GM12878 (cell line): ENCODE measurements around the gene TTLL7. TPM values are rescaled to one million over a fixed set of nuclear protein-coding genes. Genes with fewer than 3 reads are reported as not detected.

Experiments used
- ATAC-seq: fragments of 200-7000 bp; cut with Tn5 transposase; 3 replicates; pipeline ENCODE4 v1.9.1; 2020; ENCODE audit warnings: mild to moderate bottlenecking, moderate library complexity
- BruUV-seq: library from RNA; stranded (reverse); fragments of 400-500 nt; replicated peaks from 2 replicates; lab custom pipeline; 2021; lab: Mats Ljungman, UMichigan
- CTCF ChIA-PET: fragments of 300-600 bp; sonication (Branson Sonifier 250); formaldehyde crosslinking; extraction: SDS; loops from one replicate; lab custom pipeline; 2021; ENCODE audit warnings: inconsistent platforms; lab: Yijun Ruan, JAX
- POLR2A ChIA-PET: fragments of 350-600 bp; formaldehyde crosslinking; extraction: SDS; loops from one replicate; lab custom pipeline; 2021; ENCODE audit warnings: inconsistent platforms; lab: Charles Lee
- RAD21 ChIA-PET: fragments of 300-600 bp; sonication (Branson Sonifier 250); formaldehyde crosslinking; loops from one replicate; lab custom pipeline; 2023; ENCODE audit warnings: antibody characterized with exemption; ENCODE audit not compliant: unreplicated experiment; lab: Charles Lee
- SMC1A ChIA-PET: fragments of 300-600 bp; sonication (Branson Sonifier 250); formaldehyde crosslinking; loops from one replicate; lab custom pipeline; 2023; ENCODE audit not compliant: unreplicated experiment, uncharacterized antibody; lab: Charles Lee
- DNase-seq: peaks from one replicate; pipeline ENCODE4 v3.0.0-alpha.2; 2011; ENCODE audit warnings: low read depth, low spot score
- FAIRE-seq: peaks from 3 replicates; lab custom pipeline; 2011; peaks lifted over from hg19 to GRCh38; lab: Jason Lieb, UNC
- H2AFZ ChIP-seq: 2 replicates; pipeline ENCODE4 v1.6.0; 2011; ENCODE audit warnings: low read depth, low read length, control low read depth; ENCODE audit not compliant: control insufficient read depth
- H3K27ac ChIP-seq: 2 replicates; pipeline ENCODE4 v1.5.1; 2011; ENCODE audit warnings: control low read depth; ENCODE audit not compliant: control insufficient read depth, insufficient read depth
- H3K27me3 ChIP-seq, 2 experiments: replicated peaks in 1 of 2; 2 replicates each; pipeline versions ENCODE4 v1.6.0 to v1.6.1; 2011; ENCODE audit warnings: low read length in 1 of 2; ENCODE audit not compliant: control insufficient read depth in 2 of 2, insufficient read depth in 2 of 2
- H3K36me3 ChIP-seq, 2 experiments: 2 replicates each; pipeline ENCODE4 v1.5.1; 2011; ENCODE audit warnings: low read length in 1 of 2; ENCODE audit not compliant: control insufficient read depth in 2 of 2, insufficient read depth in 2 of 2
- H3K4me1 ChIP-seq: 2 replicates; pipeline ENCODE4 v1.6.1; 2011; ENCODE audit warnings: mild to moderate bottlenecking, low read length, moderate library complexity, mixed read lengths; ENCODE audit not compliant: control insufficient read depth, insufficient read depth
- H3K4me2 ChIP-seq: 2 replicates; pipeline ENCODE4 v1.6.0; 2011; ENCODE audit warnings: control low read depth; ENCODE audit not compliant: control insufficient read depth, insufficient read depth
- H3K4me3 ChIP-seq: fragments of 200-600 bp; sonication (generic); 2 replicates; pipeline ENCODE4 v1.5.1; 2016
- H3K79me2 ChIP-seq: 2 replicates; pipeline ENCODE4 v1.6.0; 2011; ENCODE audit warnings: low read length; ENCODE audit not compliant: control insufficient read depth, insufficient read depth
- H3K9ac ChIP-seq: 2 replicates; pipeline ENCODE4 v1.8.0; 2011; ENCODE audit warnings: low read length, control low read depth, mixed read lengths; ENCODE audit not compliant: control insufficient read depth, insufficient read depth
- H3K9me3 ChIP-seq: replicated peaks from 3 replicates; pipeline ENCODE4 v1.5.1; 2011; ENCODE audit warnings: mild to moderate bottlenecking, low read length; ENCODE audit not compliant: control insufficient read depth, insufficient read depth
- H4K20me1 ChIP-seq: 2 replicates; pipeline ENCODE4 v1.6.0; 2011; ENCODE audit not compliant: control insufficient read depth, insufficient read depth
- BCL11A ChIP-seq: IDR thresholded peaks from 2 replicates; pipeline ENCODE4 v1.6.1; 2011; ENCODE audit warnings: low read depth, low read length
- BRCA1 ChIP-seq: IDR thresholded peaks from 2 replicates; pipeline ENCODE4 v1.6.1; 2011; ENCODE audit warnings: low read depth, low read length, improper control_type of control experiment
- FOXK2 ChIP-seq: fragments of 450-650 bp; IDR thresholded peaks from 2 replicates; pipeline ENCODE4 v1.6.1; 2017; ENCODE audit warnings: mild to moderate bottlenecking, moderate library complexity
- KAT2A ChIP-seq: conservative IDR thresholded peaks from 2 replicates; pipeline ENCODE4 v1.6.1; 2011; ENCODE audit warnings: low read depth, low read length; ENCODE audit not compliant: control insufficient read depth
- MYB ChIP-seq: fragments of 150-350 bp; IDR thresholded peaks from 2 replicates; pipeline ENCODE4 v1.6.1; 2014; ENCODE audit warnings: mild to moderate bottlenecking, low read depth, low read length, borderline replicate concordance
- RAD21 ChIP-seq: IDR thresholded peaks from 2 replicates; pipeline ENCODE4 v1.6.1; 2011; ENCODE audit warnings: mild to moderate bottlenecking, low read depth, low read length, moderate library complexity; ENCODE audit not compliant: insufficient read depth
- WGBS: methylation state at CpG from one replicate; pipeline ENCODE4 v1.1.6; 2016; ENCODE audit warnings: low lambda C conversion rate; ENCODE audit not compliant: insufficient replicate concordance, insufficient coverage; ENCODE audit errors: missing lambda C conversion rate; 5-methylcytosine and 5-hydroxymethylcytosine counted together
- in situ Hi-C: fragments of 300-500 bp; cut with MboI; formaldehyde crosslinking; loops from 9 replicates; pipeline ENCODE4 v1.14.3; 2018; ENCODE audit warnings: mixed read lengths
- intact Hi-C: fragments of 100-400 bp; cut with micrococcal nuclease; formaldehyde crosslinking; loops from one replicate; pipeline ENCODE4 v1.14.2; 2022; ENCODE audit not compliant: unreplicated experiment
- polyA plus RNA-seq, 11 experiments: library from polyadenylated mRNA; depleted of rRNA in 4 of 11; unstranded in 6 of 11; stranded (reverse) in 5 of 11; fragments of >200 nt; fragmentation: Nextera tagmentation in 4 of 11; fragmentation: Illumina TruSeq in 1 of 11; extraction: Ambion mirVana in 4 of 11; extraction: Trizol in 1 of 11; gene quantifications; 1 replicate in 1 of 11; 2 replicates in 10 of 11; pipeline versions ENCODE4 v1.2.1 to v1.2.3, GENCODE V29; 2011 to 2016; ENCODE audit warnings: inconsistent platforms in 2 of 11, missing spikeins in 2 of 11, low read depth in 1 of 11
- total RNA-seq, 4 experiments: library from RNA; depleted of rRNA in 3 of 4; stranded (reverse); fragments of >200 nt in 3 of 4; fragmentation: Illumina TruSeq in 1 of 4; extraction: Trizol in 1 of 4; gene quantifications; 2 replicates each; pipeline versions ENCODE4 v1.2.1 to v1.2.3, GENCODE V29; 2013 to 2021
- TF ChIP-seq, protein P1 (sequence below): fragments of 450-650 bp; formaldehyde crosslinking; IDR thresholded peaks from 2 replicates; pipeline ENCODE4 v1.5.0; 2022; ENCODE audit warnings: mild to moderate bottlenecking, missing genetic modification characterization
- TF ChIP-seq, protein P2 (sequence below): fragments of 450-650 bp; IDR thresholded peaks from 2 replicates; pipeline ENCODE4 v1.6.1; 2017; ENCODE audit warnings: mild to moderate bottlenecking, moderate library complexity

Gene TTLL7
- total and polyA plus RNA-seq, 10 of the 15 experiments (the other 5 are each of a cell fraction or from before 2014, with no cell fraction given), result 0.03 to 1.4 (median 0.61) TPM

GRCh38 chr1:83918688-83919285, 80.1 kb downstream of the TTLL7 start:
- Histone ChIP-seq H3K27me3 (no peaks in the 10 kb centered on the region), H3K9me3 (no peaks in the 10 kb centered on the region), H3K79me2 (no peaks in the 10 kb centered on the region), H3K27ac (no peak overlapping the region), H3K4me2 (no peak overlapping the region), H2AFZ (no peak overlapping the region), H3K9ac (no peak overlapping the region), H4K20me1 (no peaks in the 10 kb centered on the region), H3K4me3 (no peak overlapping the region), H3K4me1 (no peaks in the 10 kb centered on the region), H3K36me3 (no peaks in the 10 kb centered on the region)
- no peak for FAIRE-seq
- ChIA-PET SMC1A (interaction anchor here (1.0 to 1.1 kb wide), 2 partner anchors 14 to 347 kb away, joined by 4 to 5 read pairs; no protein-coding TSS in a partner anchor), POLR2A (no interaction called here), RAD21 (no interaction called here), CTCF (interaction anchor here (0.6 to 1.4 kb wide), 4 partner anchors 10 to 360 kb away, joined by 3 to 7 read pairs (median 4); no protein-coding TSS in a partner anchor)
- TF ChIP-seq, protein P1, sequence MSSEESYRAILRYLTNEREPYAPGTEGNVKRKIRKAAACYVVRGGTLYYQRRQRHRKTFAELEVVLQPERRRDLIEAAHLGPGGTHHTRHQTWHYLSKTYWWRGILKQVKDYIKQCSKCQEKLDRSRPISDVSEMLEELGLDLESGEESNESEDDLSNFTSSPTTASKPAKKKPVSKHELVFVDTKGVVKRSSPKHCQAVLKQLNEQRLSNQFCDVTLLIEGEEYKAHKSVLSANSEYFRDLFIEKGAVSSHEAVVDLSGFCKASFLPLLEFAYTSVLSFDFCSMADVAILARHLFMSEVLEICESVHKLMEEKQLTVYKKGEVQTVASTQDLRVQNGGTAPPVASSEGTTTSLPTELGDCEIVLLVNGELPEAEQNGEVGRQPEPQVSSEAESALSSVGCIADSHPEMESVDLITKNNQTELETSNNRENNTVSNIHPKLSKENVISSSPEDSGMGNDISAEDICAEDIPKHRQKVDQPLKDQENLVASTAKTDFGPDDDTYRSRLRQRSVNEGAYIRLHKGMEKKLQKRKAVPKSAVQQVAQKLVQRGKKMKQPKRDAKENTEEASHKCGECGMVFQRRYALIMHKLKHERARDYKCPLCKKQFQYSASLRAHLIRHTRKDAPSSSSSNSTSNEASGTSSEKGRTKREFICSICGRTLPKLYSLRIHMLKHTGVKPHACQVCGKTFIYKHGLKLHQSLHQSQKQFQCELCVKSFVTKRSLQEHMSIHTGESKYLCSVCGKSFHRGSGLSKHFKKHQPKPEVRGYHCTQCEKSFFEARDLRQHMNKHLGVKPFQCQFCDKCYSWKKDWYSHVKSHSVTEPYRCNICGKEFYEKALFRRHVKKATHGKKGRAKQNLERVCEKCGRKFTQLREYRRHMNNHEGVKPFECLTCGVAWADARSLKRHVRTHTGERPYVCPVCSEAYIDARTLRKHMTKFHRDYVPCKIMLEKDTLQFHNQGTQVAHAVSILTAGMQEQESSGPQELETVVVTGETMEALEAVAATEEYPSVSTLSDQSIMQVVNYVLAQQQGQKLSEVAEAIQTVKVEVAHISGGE (CRISPR knock-in tag), result no peak
- TF ChIP-seq MYB (no peak), FOXK2 (no peak), BRCA1 (no peak), KAT2A (no peak), BCL11A (no peak), RAD21 (no peak)
- TF ChIP-seq, protein P2, sequence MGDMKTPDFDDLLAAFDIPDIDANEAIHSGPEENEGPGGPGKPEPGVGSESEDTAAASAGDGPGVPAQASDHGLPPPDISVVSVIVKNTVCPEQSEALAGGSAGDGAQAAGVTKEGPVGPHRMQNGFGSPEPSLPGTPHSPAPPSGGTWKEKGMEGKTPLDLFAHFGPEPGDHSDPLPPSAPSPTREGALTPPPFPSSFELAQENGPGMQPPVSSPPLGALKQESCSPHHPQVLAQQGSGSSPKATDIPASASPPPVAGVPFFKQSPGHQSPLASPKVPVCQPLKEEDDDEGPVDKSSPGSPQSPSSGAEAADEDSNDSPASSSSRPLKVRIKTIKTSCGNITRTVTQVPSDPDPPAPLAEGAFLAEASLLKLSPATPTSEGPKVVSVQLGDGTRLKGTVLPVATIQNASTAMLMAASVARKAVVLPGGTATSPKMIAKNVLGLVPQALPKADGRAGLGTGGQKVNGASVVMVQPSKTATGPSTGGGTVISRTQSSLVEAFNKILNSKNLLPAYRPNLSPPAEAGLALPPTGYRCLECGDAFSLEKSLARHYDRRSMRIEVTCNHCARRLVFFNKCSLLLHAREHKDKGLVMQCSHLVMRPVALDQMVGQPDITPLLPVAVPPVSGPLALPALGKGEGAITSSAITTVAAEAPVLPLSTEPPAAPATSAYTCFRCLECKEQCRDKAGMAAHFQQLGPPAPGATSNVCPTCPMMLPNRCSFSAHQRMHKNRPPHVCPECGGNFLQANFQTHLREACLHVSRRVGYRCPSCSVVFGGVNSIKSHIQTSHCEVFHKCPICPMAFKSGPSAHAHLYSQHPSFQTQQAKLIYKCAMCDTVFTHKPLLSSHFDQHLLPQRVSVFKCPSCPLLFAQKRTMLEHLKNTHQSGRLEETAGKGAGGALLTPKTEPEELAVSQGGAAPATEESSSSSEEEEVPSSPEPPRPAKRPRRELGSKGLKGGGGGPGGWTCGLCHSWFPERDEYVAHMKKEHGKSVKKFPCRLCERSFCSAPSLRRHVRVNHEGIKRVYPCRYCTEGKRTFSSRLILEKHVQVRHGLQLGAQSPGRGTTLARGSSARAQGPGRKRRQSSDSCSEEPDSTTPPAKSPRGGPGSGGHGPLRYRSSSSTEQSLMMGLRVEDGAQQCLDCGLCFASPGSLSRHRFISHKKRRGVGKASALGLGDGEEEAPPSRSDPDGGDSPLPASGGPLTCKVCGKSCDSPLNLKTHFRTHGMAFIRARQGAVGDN, result no peak
- WGBS, result 20% methylated on average over 2 of the region's 2 CpGs
- DNase-seq, result no peak
- BruUV-seq, result no TSS peak
- intact Hi-C loops (no loop called here), in situ Hi-C loops (loop anchor here (25.0 kb wide), 1 partner anchor 844 kb away; no protein-coding TSS in a partner anchor)
- no peak for ATAC-seq
